Transverse colon (tissue), 4 donors: ENCODE data around the gene CDK15.

Experiments
- EP300 ChIP-seq: sonication (generic); formaldehyde crosslinking; IDR thresholded peaks from one replicate; pipeline ENCODE4 v1.6.1; 2017; ENCODE audit warnings: antibody characterized with exemption, low read depth
- POLR2A ChIP-seq: fragments of 450-650 bp; IDR thresholded peaks from one replicate; pipeline ENCODE4 v1.6.1; 2016; ENCODE audit warnings: antibody characterized with exemption, mild to moderate bottlenecking, moderate library complexity
- POLR2AphosphoS5 ChIP-seq, 3 donors: sonication (generic); formaldehyde crosslinking; IDR thresholded peaks; one replicate each; pipeline ENCODE4 v1.6.1; 2016; ENCODE audit warnings: antibody characterized with exemption in 3 of 3
- TF ChIP-seq, protein P1 (sequence below), 5 experiments: fragments of 200-600 bp in 3 of 5; fragments of 450-650 bp in 2 of 5; sonication (generic) in 3 of 5; IDR thresholded peaks; 1 replicate in 2 of 5; 2 replicates in 3 of 5; pipeline ENCODE4 v1.5.1; 2016 to 2017; ENCODE audit warnings: antibody characterized with exemption in 5 of 5, inconsistent platforms in 3 of 5, mild to moderate bottlenecking in 2 of 5, moderate library complexity in 1 of 5

GRCh38 chr2:201769666-201770373, 36.5 kb upstream of the CDK15 start:
- TF ChIP-seq, protein P1, sequence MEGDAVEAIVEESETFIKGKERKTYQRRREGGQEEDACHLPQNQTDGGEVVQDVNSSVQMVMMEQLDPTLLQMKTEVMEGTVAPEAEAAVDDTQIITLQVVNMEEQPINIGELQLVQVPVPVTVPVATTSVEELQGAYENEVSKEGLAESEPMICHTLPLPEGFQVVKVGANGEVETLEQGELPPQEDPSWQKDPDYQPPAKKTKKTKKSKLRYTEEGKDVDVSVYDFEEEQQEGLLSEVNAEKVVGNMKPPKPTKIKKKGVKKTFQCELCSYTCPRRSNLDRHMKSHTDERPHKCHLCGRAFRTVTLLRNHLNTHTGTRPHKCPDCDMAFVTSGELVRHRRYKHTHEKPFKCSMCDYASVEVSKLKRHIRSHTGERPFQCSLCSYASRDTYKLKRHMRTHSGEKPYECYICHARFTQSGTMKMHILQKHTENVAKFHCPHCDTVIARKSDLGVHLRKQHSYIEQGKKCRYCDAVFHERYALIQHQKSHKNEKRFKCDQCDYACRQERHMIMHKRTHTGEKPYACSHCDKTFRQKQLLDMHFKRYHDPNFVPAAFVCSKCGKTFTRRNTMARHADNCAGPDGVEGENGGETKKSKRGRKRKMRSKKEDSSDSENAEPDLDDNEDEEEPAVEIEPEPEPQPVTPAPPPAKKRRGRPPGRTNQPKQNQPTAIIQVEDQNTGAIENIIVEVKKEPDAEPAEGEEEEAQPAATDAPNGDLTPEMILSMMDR (IDR thresholded peaks at IDR 0.05): no peak
- TF ChIP-seq POLR2A (no peak), EP300 (no peak), POLR2AphosphoS5 (IDR thresholded peaks at IDR 0.05) (no peak)
